DOHH2 (cell line): Measurements from ENCODE around the gene RCOR3.

Experiments used
- CTCF ChIP-seq: fragments of 200-600 bp; sonication (generic); IDR thresholded peaks from one replicate; pipeline ENCODE4 v1.5.1; 2014; ENCODE audit warnings: antibody characterized with exemption, mild to moderate bottlenecking, low read depth, low read length; ENCODE audit not compliant: poor library complexity, severe bottlenecking
- EZH2phosphoT487 ChIP-seq: fragments of 200-600 bp; sonication (generic); IDR thresholded peaks from 2 replicates; pipeline ENCODE4 v1.6.1; 2017; ENCODE audit warnings: borderline replicate concordance, mild to moderate bottlenecking, antibody characterized with exemption, low read length, moderate library complexity, mixed read lengths

- no peak for TF ChIP-seq CTCF
- no peak for TF ChIP-seq EZH2phosphoT487
Measured at GRCh38 chr1:211258310-211258755, 833 bp upstream of the RCOR3 start.
